Neural crest cell (in vitro differentiated cells): Measurements from ENCODE around the gene PVR. TPM values are rescaled to one million over a fixed set of nuclear protein-coding genes. Genes with fewer than 3 reads are reported as not detected.

Experiments
- DNase-seq: peaks from one replicate; pipeline ENCODE4 v3.0.0; 2021; ENCODE audit warnings: low read depth, mixed read lengths, low spot score
- H3K27ac Mint-ChIP-seq: one replicate; pipeline ENCODE4 v1.8.0; 2021; ENCODE audit warnings: mild to moderate bottlenecking, mixed read lengths; ENCODE audit not compliant: unreplicated experiment
- H3K27me3 Mint-ChIP-seq: 2 replicates; pipeline ENCODE4 v1.8.0; 2021; ENCODE audit warnings: low read depth, mild to moderate bottlenecking, mixed read lengths
- H3K36me3 Mint-ChIP-seq: 2 replicates; pipeline ENCODE4 v1.8.0; 2021; ENCODE audit warnings: low read depth, mild to moderate bottlenecking, mixed read lengths
- H3K4me1 Mint-ChIP-seq: 2 replicates; pipeline ENCODE4 v1.8.0; 2021; ENCODE audit warnings: mixed read lengths
- H3K4me3 Mint-ChIP-seq: one replicate; pipeline ENCODE4 v1.8.0; 2021; ENCODE audit warnings: mild to moderate bottlenecking, mixed read lengths
- H3K9me3 Mint-ChIP-seq: 2 replicates; pipeline ENCODE4 v1.8.0; 2021; ENCODE audit warnings: mixed read lengths
- CTCF ChIP-seq: fragments of 200-600 bp; sonication (generic); conservative IDR thresholded peaks from 2 replicates; pipeline ENCODE4 v1.5.0; 2021; ENCODE audit warnings: antibody characterized with exemption, mild to moderate bottlenecking
- total RNA-seq: library from RNA; stranded (reverse); gene quantifications from 2 replicates; pipeline ENCODE4 v1.2.1, GENCODE V29; 2021

The PVR gene
- total RNA-seq, 1 donor from 2014 or later, result 20.4 TPM

GRCh38 chr19:44600466-44600865, 43.2 kb upstream of the PVR start:
- H3K4me3 Mint-ChIP-seq, result no peak overlapping the region

GRCh38 chr19:44602081-44602480, 41.6 kb upstream of the PVR start:
- DNase-seq, result no peak
- no peaks in the 10 kb centered on the region for H3K36me3 Mint-ChIP-seq
- H3K27ac Mint-ChIP-seq, result no peak overlapping the region
- peaks cover 6% of the 10 kb centered on the region for H3K9me3 Mint-ChIP-seq
- TF ChIP-seq CTCF, result no peak
- no peak overlapping the region for H3K4me3 Mint-ChIP-seq
- peaks cover 3% of the 10 kb centered on the region for H3K4me1 Mint-ChIP-seq
- peaks cover 65% of the 10 kb centered on the region for H3K27me3 Mint-ChIP-seq

More at GRCh38 chr19:44600466-44600865, 43.2 kb upstream of the PVR start:
- Mint-ChIP-seq H3K36me3 (no peaks in the 10 kb centered on the region), H3K4me1 (no peaks in the 10 kb centered on the region), H3K9me3 (peaks cover 3% of the 10 kb centered on the region), H3K27me3 (peaks cover 73% of the 10 kb centered on the region), H3K27ac (no peak overlapping the region)
- no peak for TF ChIP-seq CTCF
- DNase-seq, result no peak

- H3K9me3 Mint-ChIP-seq, result peaks cover 4% of the 10 kb centered on the region
- DNase-seq, result no peak
- H3K27me3 Mint-ChIP-seq, result peaks cover 52% of the 10 kb centered on the region
- no peaks in the 10 kb centered on the region for H3K36me3 Mint-ChIP-seq
- peaks cover 4% of the 10 kb centered on the region for H3K4me1 Mint-ChIP-seq
- H3K27ac Mint-ChIP-seq, result no peak overlapping the region
- no peak overlapping the region for H3K4me3 Mint-ChIP-seq
- no peak for TF ChIP-seq CTCF
Observed at GRCh38 chr19:44603201-44603945, 40.3 kb upstream of the PVR start.

- Mint-ChIP-seq H3K4me3 (no peak overlapping the region), H3K4me1 (peaks cover 4% of the 10 kb centered on the region), H3K36me3 (no peaks in the 10 kb centered on the region), H3K9me3 (peaks cover 4% of the 10 kb centered on the region), H3K27ac (no peak overlapping the region), H3K27me3 (peaks cover 48% of the 10 kb centered on the region)
- DNase-seq, result no peak
- TF ChIP-seq CTCF, result no peak
Observed at GRCh38 chr19:44604241-44604640, 39.5 kb upstream of the PVR start.

GRCh38 chr19:44605547-44605946, 38.2 kb upstream of the PVR start:
- H3K36me3 Mint-ChIP-seq, result no peaks in the 10 kb centered on the region
- H3K27ac Mint-ChIP-seq, result no peak overlapping the region
- DNase-seq, result no peak
- no peak overlapping the region for H3K4me3 Mint-ChIP-seq
- H3K9me3 Mint-ChIP-seq, result peaks cover 4% of the 10 kb centered on the region
- peaks cover 4% of the 10 kb centered on the region for H3K4me1 Mint-ChIP-seq
- no peak for TF ChIP-seq CTCF
- H3K27me3 Mint-ChIP-seq, result peaks cover 36% of the 10 kb centered on the region
